HG03108 (cell line): Measurements from ENCODE around the gene BDH1.

Experiments
- ATAC-seq: cut with Tn5 transposase; IDR thresholded peaks from one replicate; pipeline ENCODE4 v1.9.1; 2021; ENCODE audit warnings: moderate library complexity; ENCODE audit not compliant: unreplicated experiment

BDH1 gene

DNA sequence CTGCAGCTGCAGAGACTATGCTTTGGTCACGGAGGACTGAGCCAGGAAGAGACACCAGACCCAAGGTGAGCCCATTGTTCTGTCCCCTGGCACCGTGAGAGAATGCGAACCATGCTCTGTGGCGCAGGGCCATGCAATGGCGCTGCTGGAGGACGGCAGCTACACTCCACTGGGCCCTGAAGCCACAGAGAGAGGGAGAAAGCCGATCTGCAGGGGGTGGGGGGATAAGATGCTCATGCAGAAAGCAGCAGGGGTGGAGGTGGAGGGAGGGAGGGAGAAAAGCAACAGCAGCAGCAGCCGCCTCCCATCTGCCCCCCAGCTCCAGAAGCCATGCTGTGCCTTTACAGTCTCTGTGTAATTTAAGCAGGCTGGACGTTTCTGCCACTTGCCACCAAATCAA lies 5.3 kb downstream of the BDH1 start:
- no peak for ATAC-seq

DNA sequence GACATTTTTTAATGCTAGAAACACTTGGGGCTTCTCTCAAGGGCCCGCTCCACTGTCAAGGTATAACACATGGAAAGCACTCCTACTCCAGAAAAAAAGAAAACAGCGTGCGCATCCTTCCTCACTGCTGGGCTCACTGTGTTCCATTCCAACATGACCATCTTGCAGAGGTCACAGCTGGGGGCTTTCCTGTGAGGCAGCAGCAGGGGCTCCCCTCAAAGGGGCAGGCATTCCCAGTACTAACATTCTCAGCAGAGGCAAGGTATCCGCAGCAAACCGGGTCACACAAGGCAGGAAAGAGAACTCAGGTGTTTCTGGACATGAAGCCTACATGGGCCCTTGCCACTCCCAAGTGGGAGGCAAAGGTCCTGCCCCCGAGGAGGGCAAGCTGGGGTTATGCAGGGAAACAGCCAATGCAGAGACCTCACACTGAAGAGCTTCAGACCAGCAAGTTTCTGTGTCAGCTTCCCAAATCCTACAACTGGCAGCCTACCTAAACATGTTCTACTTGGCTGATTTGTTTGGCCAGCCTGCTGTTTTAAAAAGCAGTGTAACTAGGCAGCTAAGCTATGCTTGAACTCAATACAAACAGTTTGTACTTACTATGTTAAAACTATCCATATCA lies 6.4 kb downstream of the BDH1 start:
- ATAC-seq: no peak

DNA sequence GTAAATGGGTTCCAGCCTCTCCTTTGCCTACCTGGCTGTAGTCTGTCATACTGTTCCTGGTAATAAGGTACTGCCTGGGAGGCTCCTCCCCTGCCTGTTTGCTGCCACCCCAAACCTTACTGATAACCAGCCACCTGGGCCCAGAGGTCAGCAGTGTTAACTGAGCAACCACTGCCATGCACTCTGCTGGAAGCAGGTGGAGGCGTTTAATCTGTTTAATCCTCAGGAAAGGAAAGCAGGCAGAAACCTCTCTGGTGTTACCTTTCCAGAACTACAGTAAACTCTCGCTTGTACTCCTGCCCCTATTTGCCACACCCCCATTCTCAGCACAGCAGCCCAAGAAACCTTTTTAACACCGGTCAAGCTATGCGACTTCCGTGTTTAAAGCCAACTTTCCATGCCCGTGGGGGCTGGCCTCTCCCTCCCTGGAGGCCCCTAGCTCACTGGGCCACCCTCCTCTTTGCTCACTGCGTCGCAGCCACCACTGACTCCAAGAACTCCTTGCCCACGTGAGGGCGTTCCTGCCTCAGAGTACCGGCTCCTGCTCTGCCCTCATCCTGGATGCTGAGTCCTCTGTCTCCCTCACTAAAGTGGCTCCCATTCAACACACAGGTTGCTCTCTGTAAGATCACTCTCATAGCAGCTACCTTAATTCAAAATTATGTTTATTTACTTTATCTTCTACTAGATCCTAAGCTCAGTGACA lies 8.3 kb downstream of the BDH1 start:
- ATAC-seq: no peak

DNA sequence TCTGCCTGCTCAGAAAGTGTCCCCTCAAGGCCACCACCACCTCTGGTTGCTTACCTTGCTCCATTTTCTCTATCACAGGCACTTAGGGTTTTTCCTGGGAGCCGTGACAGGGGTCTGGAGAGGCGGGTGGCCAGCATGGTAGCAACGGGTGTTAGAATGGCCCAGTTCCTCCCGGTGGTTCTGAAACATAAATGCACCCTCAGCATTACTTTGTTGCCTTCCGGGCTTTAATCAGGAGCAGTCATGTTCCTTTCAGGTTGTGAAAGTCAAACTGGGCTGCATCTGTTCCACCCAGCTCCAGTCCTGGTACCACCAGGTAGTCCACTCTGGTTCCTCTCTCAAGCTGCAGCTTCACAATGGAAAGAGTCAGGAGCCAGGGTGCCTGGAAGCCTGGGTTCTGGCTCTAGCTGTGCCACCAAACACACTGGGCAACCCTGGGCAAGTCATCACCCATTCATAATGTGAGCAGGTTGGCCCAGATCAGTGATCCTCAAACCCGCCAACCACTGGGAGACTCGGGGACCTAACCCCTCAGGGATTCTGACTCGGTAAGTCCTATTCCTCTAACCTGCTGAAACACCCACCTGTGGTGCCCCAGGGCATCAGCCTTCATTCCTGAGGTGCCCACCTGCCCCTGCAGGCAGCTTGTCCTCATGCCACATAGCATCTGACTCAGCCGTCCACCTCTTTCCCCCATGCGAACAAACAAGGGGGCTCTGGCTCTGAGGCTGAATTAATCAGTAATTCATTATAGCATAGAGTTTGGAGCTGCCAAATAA lies 9.3 kb downstream of the BDH1 start:
- ATAC-seq: no peak

DNA sequence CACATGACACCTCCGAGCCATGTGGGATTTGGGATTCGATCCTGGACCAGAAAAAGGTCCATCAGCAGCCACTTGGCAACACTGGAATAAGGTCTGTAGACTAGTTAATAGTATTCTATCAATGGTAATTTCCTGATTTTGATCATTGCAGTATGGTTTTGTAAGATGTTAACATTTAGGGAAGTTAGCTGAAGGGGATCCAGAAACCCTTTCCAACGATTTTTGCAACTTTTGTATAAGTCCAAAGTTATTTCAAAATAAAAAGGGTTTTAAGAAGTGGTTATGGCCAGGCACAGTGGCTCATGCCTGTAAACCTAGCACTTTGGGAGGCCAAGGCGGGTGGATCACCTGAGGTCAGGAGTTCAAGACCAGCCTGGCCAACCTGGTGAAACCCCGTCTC lies 10.2 kb downstream of the BDH1 start:
- ATAC-seq: no peak

DNA sequence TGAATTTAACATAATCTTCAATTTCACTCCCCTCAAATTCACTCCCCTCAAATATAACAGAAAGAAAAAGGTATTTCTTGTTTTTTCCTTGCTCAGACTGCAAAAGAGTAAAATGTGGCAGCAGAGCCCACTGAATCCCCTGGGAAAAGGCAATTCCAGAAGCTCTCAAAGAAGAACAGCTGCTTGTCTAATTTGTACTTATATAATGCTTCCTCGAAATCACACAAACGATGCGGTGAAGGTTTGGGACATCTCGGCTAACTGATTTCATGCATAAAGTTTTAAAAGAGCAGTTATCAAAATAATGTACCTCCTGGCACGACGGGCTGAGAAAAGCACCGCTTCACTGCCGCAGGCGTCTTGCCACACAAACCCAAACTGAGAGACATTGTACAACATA lies 10.7 kb downstream of the BDH1 start:
- no peak for ATAC-seq

DNA sequence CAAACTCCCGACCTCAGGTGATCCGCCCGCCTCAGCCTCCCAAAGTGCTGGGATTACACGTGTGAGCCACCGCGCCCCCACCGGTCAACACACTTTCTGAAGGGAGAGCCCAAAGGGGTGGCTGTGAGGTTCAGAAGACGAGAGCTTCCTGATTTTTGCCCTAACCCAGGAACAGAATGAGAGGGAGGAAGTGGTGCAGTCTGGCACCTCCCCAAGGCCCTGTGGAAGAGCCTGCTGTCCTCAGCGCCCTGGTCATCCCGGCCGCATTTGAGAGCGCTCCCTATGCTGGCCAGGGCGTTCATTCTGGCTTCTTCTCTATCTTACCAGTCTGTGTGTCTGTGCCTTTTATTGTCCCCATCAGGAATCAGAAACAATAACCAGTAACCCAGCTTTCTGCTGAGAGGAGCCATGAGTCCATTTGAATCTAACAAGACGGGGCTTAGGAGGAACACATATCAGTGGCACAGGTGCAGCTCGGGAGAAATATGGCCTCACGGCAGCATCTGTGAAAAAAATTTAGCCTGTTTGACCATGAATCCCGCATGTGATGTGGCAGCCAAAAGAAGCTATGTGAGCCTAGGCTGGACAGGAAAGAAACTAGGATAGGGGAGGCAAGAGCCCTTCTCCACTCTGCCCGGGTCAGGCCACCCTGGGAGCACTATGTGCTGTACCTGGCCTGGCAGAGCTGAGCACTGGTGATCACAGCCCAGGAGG lies 12.9 kb downstream of the BDH1 start:
- ATAC-seq: no peak

DNA sequence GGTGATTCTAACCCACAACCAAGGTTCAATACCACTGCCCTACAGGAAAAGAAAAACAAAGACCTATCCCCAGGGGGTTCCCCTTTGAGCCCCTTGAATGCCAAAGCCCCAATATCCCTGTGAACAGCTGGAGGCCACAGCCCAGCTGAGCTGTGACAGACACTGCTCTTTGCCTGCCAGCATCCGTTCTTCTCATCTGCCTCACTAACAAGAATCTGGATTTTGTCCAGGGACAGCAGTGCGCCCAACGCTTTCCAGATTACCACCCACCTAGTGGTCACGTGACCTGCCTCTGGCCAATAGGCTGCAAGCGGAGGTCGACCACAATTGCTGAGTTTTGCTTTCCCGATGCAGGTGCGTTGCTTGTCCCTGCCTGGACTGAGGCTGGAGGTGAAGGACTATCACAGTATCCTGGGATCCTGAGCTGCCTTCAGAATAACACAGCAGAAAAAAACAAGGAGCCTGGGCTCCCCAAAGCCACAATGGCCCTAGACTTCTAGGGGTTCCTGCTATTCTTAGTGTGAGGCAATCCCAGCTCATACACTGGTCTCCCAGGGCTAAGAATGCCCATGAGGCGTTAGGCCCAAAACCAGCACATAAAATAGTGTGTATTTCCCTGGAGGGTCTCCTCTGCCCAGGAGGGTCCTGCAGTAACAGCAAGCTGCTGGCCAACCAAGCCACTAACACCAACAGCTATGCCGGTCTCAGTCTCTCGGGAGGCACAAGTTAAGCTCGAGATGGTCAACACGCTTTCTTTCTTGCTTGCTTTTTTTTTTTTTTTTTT lies 13.8 kb downstream of the BDH1 start:
- ATAC-seq: no peak

DNA sequence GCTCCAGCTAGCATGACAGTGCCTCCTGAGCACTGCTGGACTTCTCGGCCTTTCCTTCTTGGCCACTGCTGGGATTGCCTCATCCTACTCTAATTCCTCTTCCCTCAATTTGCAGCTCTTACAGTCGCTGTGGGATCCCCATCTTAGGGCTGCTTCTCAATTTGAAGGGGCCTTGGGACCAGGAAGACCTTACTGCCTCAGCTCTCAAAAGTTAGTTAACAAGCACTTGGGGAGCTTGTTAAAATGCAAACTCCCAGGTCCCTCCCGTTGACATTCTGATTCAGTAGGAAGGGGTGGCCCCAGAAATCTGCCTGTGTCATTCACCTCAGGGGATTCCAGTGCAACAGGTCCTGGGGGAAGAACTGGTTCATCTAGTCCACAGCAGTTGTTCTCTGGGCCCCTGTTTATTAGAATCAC lies 14.8 kb downstream of the BDH1 start:
- no peak for ATAC-seq

DNA sequence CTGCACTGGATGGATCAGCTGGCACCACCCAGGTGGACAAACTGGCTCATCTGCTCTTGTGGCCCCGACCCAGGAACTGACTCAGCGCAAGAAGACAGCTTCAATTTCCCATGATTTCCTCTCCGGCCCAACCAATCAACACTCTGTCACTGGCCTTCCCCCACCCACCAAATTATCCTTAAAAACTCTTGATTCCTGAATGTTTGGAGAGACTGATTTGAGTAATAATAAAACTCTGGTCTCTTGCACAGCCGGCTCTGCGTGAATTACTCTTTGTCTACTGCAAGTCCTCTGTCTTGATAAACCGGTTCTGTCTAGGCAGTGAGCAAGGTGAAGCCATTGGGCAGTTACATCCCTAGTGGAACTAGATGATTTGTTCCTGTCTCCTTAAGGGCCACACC lies 16.1 kb downstream of the BDH1 start:
- ATAC-seq: no peak

DNA sequence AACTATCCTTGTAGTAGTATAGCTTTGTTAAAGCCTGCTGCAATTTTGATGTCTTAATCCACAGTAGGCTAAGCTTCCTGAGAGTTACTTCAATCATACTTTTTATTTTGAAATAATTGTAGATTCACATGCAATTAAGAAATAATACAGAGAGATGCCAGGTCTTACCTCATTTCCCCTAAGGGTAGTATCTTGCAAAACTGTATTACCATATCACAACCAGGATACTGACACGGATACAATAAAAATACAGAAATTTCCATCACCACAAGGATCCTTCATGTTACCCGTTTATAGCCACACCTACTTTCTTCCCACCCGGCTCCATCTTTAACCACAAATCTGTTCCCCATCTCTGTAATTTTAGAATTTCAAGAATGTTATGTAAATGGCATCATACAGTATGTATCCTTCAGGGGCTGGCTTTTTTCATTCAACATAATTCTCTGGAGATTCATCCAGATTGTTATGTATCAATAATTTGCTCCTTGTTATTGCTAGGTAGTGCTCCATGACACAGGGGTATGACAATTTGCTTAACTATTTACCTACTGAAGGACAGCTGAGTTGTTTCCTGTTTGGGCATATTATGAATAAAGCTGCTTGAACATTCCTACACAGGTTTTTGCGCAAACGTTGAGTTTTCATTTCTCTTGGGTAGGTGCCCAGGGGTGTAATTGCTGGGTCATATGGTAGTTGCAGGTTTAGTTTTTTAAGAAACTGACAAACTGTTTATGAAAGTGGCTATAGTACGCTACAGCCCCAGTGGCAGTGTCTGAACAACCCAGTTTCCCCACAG lies 21.6 kb downstream of the BDH1 start:
- no peak for ATAC-seq

DNA sequence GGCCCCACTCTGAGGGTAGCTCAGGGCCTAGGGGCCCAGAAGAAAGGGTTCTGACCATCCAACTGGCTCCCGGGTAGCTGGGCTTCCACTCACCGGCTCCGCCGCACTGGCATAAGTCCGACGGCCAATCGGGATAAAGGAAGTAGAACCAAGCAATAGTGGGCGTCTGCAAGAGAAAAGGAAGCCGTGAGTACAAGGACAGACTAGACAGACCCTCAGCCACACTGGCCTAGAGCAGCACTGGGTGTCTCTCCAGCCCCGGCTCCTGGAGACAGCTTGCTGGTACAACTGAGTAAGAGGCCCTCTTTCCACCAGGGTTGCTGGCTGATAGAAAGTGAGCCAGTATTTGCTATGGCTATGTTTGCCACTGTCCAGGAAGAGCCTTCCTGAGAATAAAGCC lies 22.4 kb downstream of the BDH1 start:
- ATAC-seq: no peak

DNA sequence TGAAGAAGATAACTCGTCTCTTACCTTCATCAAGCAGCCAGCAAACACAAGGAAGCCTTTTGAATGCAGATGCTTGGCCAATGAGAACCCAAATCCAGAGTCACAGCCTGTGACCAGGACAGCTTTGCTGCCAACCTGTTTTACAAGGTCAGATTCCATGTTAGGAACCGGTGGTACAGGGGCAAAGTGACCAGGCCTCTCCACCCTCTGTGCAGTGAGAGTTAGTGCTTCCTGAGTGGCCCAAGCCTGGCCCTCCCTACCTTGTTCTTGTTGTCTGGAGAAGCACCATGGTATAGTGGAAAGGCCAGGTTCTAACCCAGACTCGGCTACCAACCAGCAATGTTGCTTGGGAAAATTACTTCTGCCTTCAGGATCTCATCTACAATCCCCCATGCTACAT lies 23.4 kb downstream of the BDH1 start:
- no peak for ATAC-seq

DNA sequence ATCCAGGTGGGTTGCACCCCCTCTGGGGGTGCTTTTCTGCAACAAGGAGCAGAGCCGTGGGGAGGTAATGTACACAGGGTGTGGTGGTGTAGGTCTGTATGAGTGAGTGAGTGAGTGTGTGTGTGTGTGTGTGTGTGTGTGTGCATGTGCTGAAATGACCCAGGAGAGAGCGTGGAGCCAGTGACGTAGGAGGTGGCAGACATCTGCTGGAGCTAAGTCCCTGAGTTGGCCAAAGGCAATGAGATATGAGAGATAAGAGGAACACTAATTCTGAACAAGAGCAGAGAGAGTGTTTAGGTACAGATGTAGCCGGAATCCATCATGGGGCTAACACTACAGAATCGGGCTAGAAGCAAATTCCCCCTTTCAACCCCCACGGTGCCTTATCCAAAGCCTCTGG lies 27.6 kb downstream of the BDH1 start:
- ATAC-seq: no peak

DNA sequence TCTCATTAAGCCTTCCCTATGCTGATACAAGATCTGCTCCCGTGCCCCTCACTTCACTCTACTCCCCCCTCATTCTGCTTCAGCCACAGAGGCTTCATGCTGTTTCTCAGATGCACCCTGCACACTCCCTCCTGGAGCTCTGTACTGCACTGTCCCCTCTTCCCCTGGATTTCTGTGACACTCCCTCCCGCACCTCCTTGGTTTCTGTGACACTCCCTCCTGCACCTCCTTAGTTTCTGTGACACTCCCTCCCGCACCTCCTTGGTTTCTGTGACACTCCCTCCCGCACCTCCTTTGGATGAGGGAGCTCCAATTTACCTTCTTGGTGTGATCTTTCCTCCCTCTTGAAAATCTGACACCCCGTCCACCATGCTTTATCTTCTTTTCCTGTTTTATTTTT lies 28.2 kb downstream of the BDH1 start:
- ATAC-seq: no peak

DNA sequence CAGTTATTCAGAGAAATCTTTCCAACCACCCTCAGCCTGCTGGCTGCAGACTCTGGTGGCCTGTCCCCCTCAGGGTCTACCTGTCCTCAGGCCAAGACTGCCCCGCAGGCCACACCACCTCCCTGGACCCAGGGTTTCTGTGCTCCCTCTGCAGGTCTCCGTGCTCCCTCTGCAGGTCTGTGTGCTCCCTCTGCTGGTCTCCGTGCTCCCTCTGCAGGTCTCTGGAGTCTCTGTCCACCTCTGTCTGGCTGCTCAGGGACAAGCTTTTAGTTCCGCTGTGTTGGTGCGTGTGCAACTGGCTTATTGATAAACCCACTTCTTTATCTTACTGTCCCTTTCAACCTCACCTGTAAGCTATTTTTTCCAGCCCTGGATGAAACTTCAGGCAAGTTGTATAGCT lies 30.1 kb downstream of the BDH1 start:
- no peak for ATAC-seq

DNA sequence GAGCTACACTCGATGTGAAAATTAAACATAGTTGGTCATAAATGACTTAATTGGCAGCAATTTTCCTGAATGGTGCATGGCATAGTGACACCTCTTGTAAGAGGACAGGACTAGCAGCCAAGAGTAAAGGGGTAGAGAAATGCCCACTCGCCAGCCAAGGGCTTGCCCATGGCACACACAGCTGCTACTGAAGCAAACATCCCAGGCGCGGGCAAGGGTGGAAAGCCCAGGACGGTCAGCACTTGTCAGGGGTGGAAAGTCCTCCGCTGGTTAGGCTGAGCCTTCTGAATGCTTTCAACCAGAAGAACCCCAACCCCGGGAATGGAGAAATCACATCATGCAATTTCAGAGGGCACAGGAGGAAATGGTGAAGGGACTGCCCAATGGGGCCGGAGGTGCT lies 31.6 kb downstream of the BDH1 start:
- ATAC-seq: no peak

DNA sequence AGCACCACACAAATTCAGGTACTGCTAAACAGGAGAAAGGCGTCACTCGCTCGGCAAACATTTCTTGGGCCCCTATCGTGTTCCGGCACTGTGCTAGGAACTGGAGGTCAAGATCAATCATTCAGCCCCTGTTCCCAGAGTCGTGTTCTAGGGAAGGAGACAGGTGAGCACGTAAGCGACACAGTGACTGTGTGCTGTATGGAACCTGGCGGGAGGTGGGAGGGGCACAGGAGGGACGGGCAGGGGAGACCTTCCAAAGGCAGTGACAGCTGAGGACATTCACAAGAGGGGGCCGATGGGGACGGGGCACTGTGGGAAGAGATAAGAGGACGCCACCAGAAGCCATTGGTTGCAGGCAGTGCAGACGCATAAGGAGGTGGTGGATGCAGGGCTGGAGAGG lies 32.2 kb downstream of the BDH1 start:
- no peak for ATAC-seq

DNA sequence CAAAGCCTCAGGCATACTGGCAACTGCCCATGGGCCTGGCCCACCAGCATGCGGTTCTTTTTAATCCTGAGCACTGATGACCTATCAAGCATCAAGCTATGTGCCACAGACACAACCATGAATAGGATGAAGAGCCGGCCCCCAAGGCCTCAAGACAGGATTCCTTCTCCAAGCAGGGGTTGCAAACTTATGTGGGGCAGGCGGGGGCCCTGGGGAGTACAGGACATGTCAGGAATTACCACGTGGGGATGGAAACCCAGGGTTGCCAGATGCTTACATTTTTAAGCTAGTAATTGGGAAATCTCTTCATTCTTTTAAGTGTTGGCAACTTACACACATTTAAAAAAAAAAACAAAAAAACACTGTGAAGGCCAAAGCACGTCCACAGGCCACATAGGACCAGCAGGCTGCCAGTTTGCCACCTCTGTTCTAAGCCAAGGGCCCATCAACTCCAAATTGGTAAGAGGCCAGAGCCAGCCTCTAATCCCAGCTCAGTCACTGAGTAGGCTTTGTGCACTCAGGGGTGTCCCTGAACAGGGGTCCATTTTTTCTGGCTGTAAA lies 32.8 kb downstream of the BDH1 start:
- no peak for ATAC-seq
